Keratinocyte (primary cell): ENCODE data around the gene SOX10. TPM values are rescaled to one million over a fixed set of nuclear protein-coding genes. Genes with fewer than 3 reads are reported as not detected.

Source experiments
- DNase-seq: peaks from one replicate; pipeline ENCODE4 v3.0.0-alpha.2; 2011; ENCODE audit warnings: low read depth, missing footprints, low spot score
- FAIRE-seq: peaks from 2 replicates; lab custom pipeline; 2011; peaks lifted over from hg19 to GRCh38; lab: Jason Lieb, UNC
- H2AFZ ChIP-seq: 2 replicates; pipeline ENCODE4 v1.6.0; 2012; ENCODE audit warnings: low read length, control low read depth, inconsistent platforms; ENCODE audit not compliant: control insufficient read depth
- H3K27ac ChIP-seq: 2 replicates; pipeline ENCODE4 v1.5.1; 2011; ENCODE audit warnings: low read length; ENCODE audit not compliant: control insufficient read depth, insufficient read depth
- H3K27me3 ChIP-seq: 3 replicates; pipeline ENCODE4 v1.6.0; 2011; ENCODE audit warnings: low read length; ENCODE audit not compliant: control insufficient read depth, insufficient read depth; ENCODE audit errors: extremely low read depth
- H3K36me3 ChIP-seq, 2 experiments: 2 replicates in 1 of 2; 3 replicates in 1 of 2; pipeline ENCODE4 v1.5.1; 2011; ENCODE audit warnings: low read length in 2 of 2, mild to moderate bottlenecking in 1 of 2; ENCODE audit not compliant: control insufficient read depth in 2 of 2, insufficient read depth in 2 of 2; ENCODE audit errors: extremely low read depth in 1 of 2
- H3K4me1 ChIP-seq: 3 replicates; pipeline ENCODE4 v1.5.1; 2011; ENCODE audit warnings: low read length; ENCODE audit not compliant: control insufficient read depth, insufficient read depth; ENCODE audit errors: extremely low read depth
- H3K4me2 ChIP-seq: 3 replicates; pipeline ENCODE4 v1.6.0; 2011; ENCODE audit warnings: low read depth, low read length; ENCODE audit not compliant: control insufficient read depth, insufficient read depth; ENCODE audit errors: extremely low read depth
- H3K4me3 ChIP-seq, 3 experiments: fragments of 200-600 bp in 1 of 3; sonication (generic) in 1 of 3; 2 replicates in 2 of 3; 3 replicates in 1 of 3; pipeline ENCODE4 v1.5.1; 2011 to 2016; ENCODE audit warnings: low read length in 3 of 3, mild to moderate bottlenecking in 3 of 3, control low read depth in 2 of 3, inconsistent platforms in 1 of 3, low read depth in 1 of 3, mixed read lengths in 1 of 3, mixed run types in 1 of 3, moderate library complexity in 1 of 3; ENCODE audit not compliant: control insufficient read depth in 2 of 3, insufficient read depth in 2 of 3; ENCODE audit errors: extremely low read depth in 1 of 3
- H3K79me2 ChIP-seq: 2 replicates; pipeline ENCODE4 v1.6.0; 2012; ENCODE audit warnings: low read length; ENCODE audit not compliant: control insufficient read depth, insufficient read depth
- H3K9ac ChIP-seq: 3 replicates; pipeline ENCODE4 v1.6.0; 2011; ENCODE audit warnings: low read length; ENCODE audit not compliant: control insufficient read depth, insufficient read depth; ENCODE audit errors: extremely low read depth
- H3K9me1 ChIP-seq: 3 replicates; pipeline ENCODE4 v1.6.0; 2011; ENCODE audit warnings: low read length; ENCODE audit not compliant: control insufficient read depth, insufficient read depth; ENCODE audit errors: extremely low read depth
- H3K9me3 ChIP-seq: 2 replicates; pipeline ENCODE4 v1.5.1; 2012; ENCODE audit warnings: low read depth, low read length; ENCODE audit not compliant: control insufficient read depth
- H4K20me1 ChIP-seq: 3 replicates; pipeline ENCODE4 v1.6.0; 2011; ENCODE audit warnings: low read length; ENCODE audit not compliant: control insufficient read depth, insufficient read depth; ENCODE audit errors: extremely low read depth
- EZH2 ChIP-seq: IDR thresholded peaks from one replicate; pipeline ENCODE4 v1.6.1; 2012; ENCODE audit warnings: inconsistent platforms, mild to moderate bottlenecking, low read length, moderate library complexity
- dilution Hi-C: fragments of 300-500 bp; cut with MboI; formaldehyde crosslinking; loops from one replicate; pipeline ENCODE4 v1.7.0; 2020; ENCODE audit warnings: low sequenced_read_pairs; ENCODE audit not compliant: extremely low pct_ligation_motif_present
- polyA plus RNA-seq, 5 experiments: library from polyadenylated mRNA; depleted of rRNA in 3 of 5; stranded (reverse) in 3 of 5; stranded (forward) in 1 of 5; unstranded in 1 of 5; fragments of >200 nt; gene quantifications; 1 replicate in 1 of 5; 2 replicates in 3 of 5; 3 replicates in 1 of 5; pipeline versions ENCODE4 v1.2.1 to v1.2.3, GENCODE V29; 2011 to 2012; ENCODE audit warnings: missing spikeins in 2 of 5, low read depth in 1 of 5, low replicate concordance in 1 of 5
- TF ChIP-seq, protein P1 (sequence below), 3 experiments: IDR thresholded peaks in 1 of 3; conservative IDR thresholded peaks in 1 of 3; optimal IDR thresholded peaks in 1 of 3; 2 replicates in 2 of 3; 3 replicates in 1 of 3; pipeline versions ENCODE3 to v1.5.1; 2011; ENCODE audit warnings: low read length in 3 of 3, mild to moderate bottlenecking in 3 of 3, moderate library complexity in 2 of 3, control low read depth in 1 of 3, inconsistent platforms in 1 of 3; ENCODE audit not compliant: insufficient read depth in 2 of 3; ENCODE audit errors: extremely low read depth in 1 of 3

Gene SOX10
- polyA plus RNA-seq, 1 donor (not counting 4 experiments of a cell fraction or from before 2014, with no cell fraction given), result not detected

DNA sequence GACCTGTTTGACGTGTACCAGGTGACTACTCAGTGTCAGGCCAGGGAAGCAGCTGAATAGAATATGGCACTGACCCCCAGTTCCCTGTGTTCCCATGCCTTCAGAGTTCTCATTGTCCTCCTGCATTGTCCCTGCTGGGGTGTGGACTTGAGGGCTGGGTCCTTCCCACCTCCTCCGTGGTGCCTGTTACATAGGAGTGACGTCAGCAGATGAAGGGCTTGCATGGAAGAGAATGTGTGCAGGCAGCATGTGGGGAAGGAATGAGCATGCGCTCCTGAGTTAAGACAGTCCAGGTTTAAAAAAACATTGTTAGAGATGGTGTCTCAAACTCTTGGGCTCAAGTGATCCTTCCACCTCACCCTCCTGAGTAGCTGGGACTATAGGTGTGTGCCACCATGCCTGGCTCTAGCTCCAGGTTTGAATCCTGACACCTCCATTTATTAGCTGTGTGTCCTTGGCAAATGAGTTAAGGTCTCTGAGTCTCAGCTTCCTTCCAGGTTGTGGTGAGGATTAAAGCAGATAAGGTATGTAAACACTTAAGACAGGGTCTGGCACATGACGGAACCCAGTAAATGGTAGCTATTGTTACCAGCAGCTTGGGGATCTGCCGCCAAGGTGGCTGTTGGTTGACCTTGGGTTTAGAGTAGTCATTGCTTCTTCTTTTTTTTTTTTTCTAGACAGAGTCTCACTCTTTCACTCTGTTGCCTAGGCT lies 7.5 kb upstream of the SOX10 start:
- dilution Hi-C loops, result no loop called here
- Histone ChIP-seq H3K4me1 (peaks cover 8% of the 10 kb centered on the region), H3K27ac (no peak overlapping the region), H3K9me1 (no peaks in the 10 kb centered on the region), H4K20me1 (no peaks in the 10 kb centered on the region), H3K9me3 (no peaks in the 10 kb centered on the region), H3K79me2 (no peaks in the 10 kb centered on the region), H3K36me3 (no peaks in the 10 kb centered on the region), H3K4me3 (no peak overlapping the region), H2AFZ (no peak overlapping the region), H3K27me3 (no peaks in the 10 kb centered on the region), H3K9ac (no peak overlapping the region), H3K4me2 (no peak overlapping the region)
- DNase-seq (no peak), FAIRE-seq (no peak)
- no peak for TF ChIP-seq EZH2
- TF ChIP-seq, protein P1, sequence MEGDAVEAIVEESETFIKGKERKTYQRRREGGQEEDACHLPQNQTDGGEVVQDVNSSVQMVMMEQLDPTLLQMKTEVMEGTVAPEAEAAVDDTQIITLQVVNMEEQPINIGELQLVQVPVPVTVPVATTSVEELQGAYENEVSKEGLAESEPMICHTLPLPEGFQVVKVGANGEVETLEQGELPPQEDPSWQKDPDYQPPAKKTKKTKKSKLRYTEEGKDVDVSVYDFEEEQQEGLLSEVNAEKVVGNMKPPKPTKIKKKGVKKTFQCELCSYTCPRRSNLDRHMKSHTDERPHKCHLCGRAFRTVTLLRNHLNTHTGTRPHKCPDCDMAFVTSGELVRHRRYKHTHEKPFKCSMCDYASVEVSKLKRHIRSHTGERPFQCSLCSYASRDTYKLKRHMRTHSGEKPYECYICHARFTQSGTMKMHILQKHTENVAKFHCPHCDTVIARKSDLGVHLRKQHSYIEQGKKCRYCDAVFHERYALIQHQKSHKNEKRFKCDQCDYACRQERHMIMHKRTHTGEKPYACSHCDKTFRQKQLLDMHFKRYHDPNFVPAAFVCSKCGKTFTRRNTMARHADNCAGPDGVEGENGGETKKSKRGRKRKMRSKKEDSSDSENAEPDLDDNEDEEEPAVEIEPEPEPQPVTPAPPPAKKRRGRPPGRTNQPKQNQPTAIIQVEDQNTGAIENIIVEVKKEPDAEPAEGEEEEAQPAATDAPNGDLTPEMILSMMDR (optimal IDR thresholded peaks at IDR 0.05 in 1 of 3, IDR thresholded peaks at IDR 0.05 in 1 of 3, conservative IDR thresholded peaks at IDR 0.05 in 1 of 3; ENCODE audit: extremely low read depth in 1 of 3, insufficient read depth in 2 of 3, low read length in 3 of 3), result no peak

DNA sequence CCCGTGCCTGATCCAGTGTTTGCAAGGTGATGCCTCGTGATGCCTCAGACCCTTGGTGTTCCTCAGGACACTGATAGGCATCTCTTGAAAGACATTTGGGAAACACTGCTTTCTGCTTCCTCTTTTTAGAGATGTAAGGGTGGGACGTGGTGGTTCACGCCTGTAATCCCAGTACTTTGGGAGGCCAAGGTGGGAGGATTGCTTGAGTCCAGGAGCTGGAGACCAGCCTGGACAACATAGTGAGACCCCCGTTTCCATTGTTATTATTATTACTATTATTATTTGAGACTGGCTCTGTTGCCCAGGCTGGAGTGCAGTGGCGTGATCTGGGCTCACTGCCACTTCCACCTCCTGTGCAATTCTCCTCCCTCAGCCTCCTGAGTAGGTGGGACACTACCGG lies 6.5 kb upstream of the SOX10 start:
- no peak for FAIRE-seq
- Histone ChIP-seq H3K4me1 (peaks cover under 1% of the 10 kb centered on the region), H3K36me3 (no peaks in the 10 kb centered on the region), H2AFZ (no peak overlapping the region), H3K4me3 (no peak overlapping the region), H3K9me1 (no peaks in the 10 kb centered on the region), H3K9me3 (no peaks in the 10 kb centered on the region), H3K27ac (no peak overlapping the region), H3K9ac (no peak overlapping the region), H4K20me1 (no peaks in the 10 kb centered on the region), H3K79me2 (no peaks in the 10 kb centered on the region), H3K4me2 (no peak overlapping the region), H3K27me3 (no peaks in the 10 kb centered on the region)
- DNase-seq, result no peak
- TF ChIP-seq EZH2, result no peak
- dilution Hi-C loops, result no loop called here

DNA sequence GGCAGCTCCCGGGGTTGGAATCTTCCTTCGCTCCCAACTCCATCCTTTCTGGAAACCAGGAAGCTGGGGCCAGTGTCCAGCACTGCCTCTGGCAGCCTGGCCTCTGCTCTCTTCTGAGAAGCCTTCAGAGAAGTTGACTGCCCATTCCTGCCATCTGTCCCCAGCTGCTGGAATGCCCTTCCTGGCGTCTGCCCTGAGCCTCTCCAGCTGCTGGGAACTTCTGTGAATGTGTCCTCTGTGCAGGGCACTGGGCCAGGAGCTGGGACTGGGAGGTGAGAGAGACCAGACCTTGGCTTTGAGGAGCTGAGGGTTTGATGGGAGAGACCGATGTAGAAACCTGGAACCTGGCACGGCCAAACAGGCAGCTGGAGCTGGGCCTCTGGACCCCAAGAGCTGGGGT lies 5.9 kb upstream of the SOX10 start:
- Histone ChIP-seq H2AFZ (no peak overlapping the region), H3K9me1 (no peaks in the 10 kb centered on the region), H3K36me3 (no peaks in the 10 kb centered on the region), H3K4me1 (no peaks in the 10 kb centered on the region), H3K79me2 (no peaks in the 10 kb centered on the region), H3K4me3 (no peak overlapping the region), H3K27me3 (no peaks in the 10 kb centered on the region), H3K27ac (no peak overlapping the region), H4K20me1 (no peaks in the 10 kb centered on the region), H3K9ac (no peak overlapping the region), H3K9me3 (no peaks in the 10 kb centered on the region), H3K4me2 (no peak overlapping the region)
- dilution Hi-C loops, result no loop called here
- DNase-seq, result no peak
- no peak for FAIRE-seq
- TF ChIP-seq, protein P1 (optimal IDR thresholded peaks at IDR 0.05 in 1 of 3, IDR thresholded peaks at IDR 0.05 in 1 of 3, conservative IDR thresholded peaks at IDR 0.05 in 1 of 3; ENCODE audit: extremely low read depth in 1 of 3, insufficient read depth in 2 of 3, low read length in 3 of 3), result no peak
- TF ChIP-seq EZH2, result no peak
